ENCODE results near the gene VWF. TPM values are rescaled to one million over a fixed set of nuclear protein-coding genes. Genes with fewer than 3 reads are reported as not detected.

Gene VWF
- total and polyA plus RNA-seq, 9 donors: 47.8 to 98.6 (median 80.7) TPM

DNA sequence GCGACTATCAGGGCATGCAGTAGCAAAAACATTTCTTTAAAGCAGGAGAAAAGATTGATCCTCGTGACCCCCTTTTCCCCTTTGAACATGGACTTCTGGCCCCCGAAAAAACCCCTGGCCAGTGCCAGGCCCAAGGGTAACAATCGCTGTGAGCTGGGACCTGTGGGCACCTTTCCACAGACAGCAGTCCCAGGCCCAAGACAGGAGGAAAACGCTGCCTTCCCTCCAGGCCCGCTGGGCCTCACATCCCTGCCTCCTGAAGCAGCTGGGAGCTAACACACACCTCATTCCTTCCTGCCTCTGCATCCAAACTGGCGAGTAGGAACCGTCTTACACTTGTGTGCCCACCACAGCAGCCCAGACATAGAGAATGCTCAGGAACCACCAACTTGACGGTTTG, 1.2 kb downstream of the VWF start:
- H3K27ac ChIP-seq (ENCODE audit: low read length): peak overlapping the region; percentile 65
- H3K27me3 ChIP-seq (ENCODE audit: control insufficient read depth, insufficient read depth, low read length): no peaks in the 10 kb centered on the region
- no peak for DNase-seq
- H3K4me1 ChIP-seq (ENCODE audit: control insufficient read depth, insufficient read depth, low read length): peaks cover 17% of the 10 kb centered on the region
- peak overlapping the region; percentile 29 for H3K4me3 ChIP-seq (ENCODE audit: low read length)
- no peaks in the 10 kb centered on the region for H3K36me3 ChIP-seq (ENCODE audit: control insufficient read depth, insufficient read depth, low read length)
- no peaks in the 10 kb centered on the region for H3K9me3 ChIP-seq (replicated peaks; ENCODE audit: control insufficient read depth, low read depth, low read length)
- 67% methylated on average over 9 of the region's 9 CpGs for WGBS (ENCODE audit: insufficient coverage)

DNA sequence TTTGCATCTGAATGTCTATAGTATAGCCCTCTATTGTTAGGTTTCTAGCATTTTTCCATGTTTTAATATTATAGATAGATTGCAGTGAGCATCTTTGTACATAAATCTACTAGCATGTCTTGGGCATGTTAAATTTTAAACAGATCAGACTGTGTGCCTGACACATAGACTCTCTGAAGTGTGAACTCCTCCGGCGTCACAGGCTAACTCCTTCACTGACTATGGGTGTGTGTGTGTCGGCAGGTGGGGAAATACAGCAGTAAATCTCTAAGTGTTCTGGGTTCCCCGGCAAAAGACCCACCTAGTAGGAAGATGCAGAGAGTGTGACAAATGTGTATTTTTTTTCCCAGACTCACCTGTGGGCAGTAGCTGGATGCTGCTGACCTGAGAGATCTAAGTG, 2.3 kb downstream of the VWF start:
- H3K27me3 ChIP-seq (ENCODE audit: control insufficient read depth, insufficient read depth, low read length): no peaks in the 10 kb centered on the region
- WGBS (ENCODE audit: insufficient coverage): 100% methylated on average over 2 of the region's 4 CpGs
- no peak overlapping the region for H3K4me3 ChIP-seq (ENCODE audit: low read length)
- H3K4me1 ChIP-seq (ENCODE audit: control insufficient read depth, insufficient read depth, low read length): peaks cover 15% of the 10 kb centered on the region
- H3K9me3 ChIP-seq (replicated peaks; ENCODE audit: control insufficient read depth, low read depth, low read length): no peaks in the 10 kb centered on the region
- H3K27ac ChIP-seq (ENCODE audit: low read length): no peak overlapping the region
- no peak for DNase-seq
- no peaks in the 10 kb centered on the region for H3K36me3 ChIP-seq (ENCODE audit: control insufficient read depth, insufficient read depth, low read length)

DNA sequence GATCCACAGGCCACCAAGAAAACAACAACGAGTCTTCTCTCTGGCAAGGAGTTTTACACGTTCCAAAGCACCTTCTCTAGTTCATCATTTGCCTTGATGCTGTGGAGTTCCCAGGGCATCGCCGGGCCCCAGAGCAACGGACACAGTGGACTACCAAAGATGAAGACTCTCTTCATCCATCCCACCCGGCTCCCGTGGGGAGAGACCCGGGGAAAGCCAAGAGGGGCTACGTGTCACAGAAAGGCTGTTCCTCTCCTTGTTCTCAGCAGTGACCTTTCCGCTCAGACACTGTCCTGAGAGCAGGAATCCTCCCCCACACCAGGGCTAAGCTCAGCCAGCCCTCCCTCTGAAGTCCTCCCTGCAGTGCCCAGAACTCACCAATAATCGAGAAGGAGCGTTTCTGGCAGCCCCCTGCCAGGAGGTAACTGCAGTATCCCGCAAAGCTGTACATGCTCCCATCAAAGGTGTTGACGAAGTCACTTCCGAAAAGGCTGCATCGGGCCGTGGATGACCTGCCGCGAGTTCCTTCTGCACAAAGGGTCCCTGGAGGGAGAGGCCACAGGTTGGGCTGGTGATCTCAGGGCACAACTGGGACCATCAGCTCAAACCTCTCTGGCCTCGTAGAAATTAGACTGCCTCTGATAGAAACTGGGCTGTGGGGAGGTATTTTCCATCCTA, 3.5 kb downstream of the VWF start:
- Histone ChIP-seq H3K36me3 (ENCODE audit: control insufficient read depth, insufficient read depth, low read length) (no peaks in the 10 kb centered on the region), H3K27ac (ENCODE audit: low read length) (no peak overlapping the region), H3K27me3 (ENCODE audit: control insufficient read depth, insufficient read depth, low read length) (no peaks in the 10 kb centered on the region), H3K4me3 (ENCODE audit: low read length) (no peak overlapping the region), H3K9me3 (replicated peaks; ENCODE audit: control insufficient read depth, low read depth, low read length) (no peaks in the 10 kb centered on the region), H3K4me1 (ENCODE audit: control insufficient read depth, insufficient read depth, low read length) (peaks cover 19% of the 10 kb centered on the region)
- WGBS (ENCODE audit: insufficient coverage): 79% methylated on average over 13 of the region's 20 CpGs
- DNase-seq: no peak

DNA sequence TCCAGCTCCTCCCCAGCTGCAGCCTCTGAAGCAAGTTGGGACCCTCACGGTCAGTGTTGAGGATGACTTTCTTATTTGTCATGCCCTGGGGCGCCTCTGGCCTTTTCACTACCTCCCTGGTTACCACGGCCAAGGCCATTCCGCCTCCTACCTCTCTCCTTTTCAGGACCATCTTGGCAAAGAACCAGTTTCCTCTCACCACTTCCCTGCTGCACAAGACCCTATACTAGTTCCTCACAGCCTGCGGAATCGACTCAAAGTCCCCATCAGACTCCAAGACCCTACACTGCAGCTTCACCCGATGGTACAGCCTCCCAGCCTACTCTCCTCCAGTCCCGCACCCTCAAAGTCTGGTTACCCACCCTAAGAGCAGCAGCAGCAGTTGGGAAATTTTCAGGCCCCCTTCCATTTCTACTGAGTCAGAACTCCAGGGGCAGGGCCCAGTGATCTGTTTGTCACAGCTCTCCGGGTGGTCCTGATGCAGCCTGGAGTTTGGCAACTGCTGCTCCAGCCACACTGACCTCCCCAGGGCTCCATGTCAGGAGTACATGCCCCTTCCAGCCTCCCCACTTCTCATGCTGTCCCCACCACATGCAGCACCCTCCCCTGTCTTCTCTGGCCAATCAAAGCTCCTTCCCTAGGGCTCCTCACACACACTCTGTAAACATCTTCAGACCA, 5.4 kb downstream of the VWF start:
- Histone ChIP-seq H3K9me3 (replicated peaks; ENCODE audit: control insufficient read depth, low read depth, low read length) (no peaks in the 10 kb centered on the region), H3K36me3 (ENCODE audit: control insufficient read depth, insufficient read depth, low read length) (no peaks in the 10 kb centered on the region), H3K27ac (ENCODE audit: low read length) (no peak overlapping the region), H3K4me3 (ENCODE audit: low read length) (no peak overlapping the region), H3K27me3 (ENCODE audit: control insufficient read depth, insufficient read depth, low read length) (peaks cover 2% of the 10 kb centered on the region), H3K4me1 (ENCODE audit: control insufficient read depth, insufficient read depth, low read length) (peaks cover 9% of the 10 kb centered on the region)
- DNase-seq: no peak
- 60% methylated on average over 9 of the region's 9 CpGs for WGBS (ENCODE audit: insufficient coverage)

DNA sequence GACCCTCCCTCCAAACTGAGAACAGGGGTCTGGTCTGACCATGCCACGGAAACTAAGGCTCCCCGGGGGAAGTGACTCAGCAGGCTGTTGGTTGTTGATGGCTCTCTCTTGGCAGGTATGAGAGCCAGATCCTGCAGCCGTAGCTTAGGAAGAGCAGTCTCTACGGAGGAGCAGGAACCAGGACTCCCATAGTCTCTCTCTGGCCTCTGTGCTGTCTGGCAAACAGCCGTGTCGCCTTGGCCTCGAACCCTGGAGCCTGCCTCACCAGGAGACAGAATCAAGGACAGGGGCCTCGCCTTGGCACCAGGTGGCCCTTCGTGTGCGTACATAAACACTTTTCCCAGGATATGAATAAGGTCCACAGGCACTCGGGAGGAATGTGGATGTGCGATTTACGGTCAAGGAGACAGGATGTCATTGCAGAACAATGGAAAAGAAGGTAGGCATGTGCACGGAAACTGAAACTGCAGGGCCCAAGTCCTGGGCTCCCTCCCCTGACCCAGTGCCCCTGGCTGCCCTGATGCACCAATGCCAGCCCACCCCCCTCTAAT, 7.9 kb downstream of the VWF start:
- WGBS (ENCODE audit: insufficient coverage): 49% methylated on average over 14 of the region's 14 CpGs
- Histone ChIP-seq H3K4me3 (ENCODE audit: low read length) (no peak overlapping the region), H3K36me3 (ENCODE audit: control insufficient read depth, insufficient read depth, low read length) (no peaks in the 10 kb centered on the region), H3K9me3 (replicated peaks; ENCODE audit: control insufficient read depth, low read depth, low read length) (no peaks in the 10 kb centered on the region), H3K4me1 (ENCODE audit: control insufficient read depth, insufficient read depth, low read length) (peaks cover 9% of the 10 kb centered on the region), H3K27me3 (ENCODE audit: control insufficient read depth, insufficient read depth, low read length) (peaks cover 2% of the 10 kb centered on the region), H3K27ac (ENCODE audit: low read length) (peak overlapping the region; percentile 82)
- DNase-seq: peak; percentile 31

DNA sequence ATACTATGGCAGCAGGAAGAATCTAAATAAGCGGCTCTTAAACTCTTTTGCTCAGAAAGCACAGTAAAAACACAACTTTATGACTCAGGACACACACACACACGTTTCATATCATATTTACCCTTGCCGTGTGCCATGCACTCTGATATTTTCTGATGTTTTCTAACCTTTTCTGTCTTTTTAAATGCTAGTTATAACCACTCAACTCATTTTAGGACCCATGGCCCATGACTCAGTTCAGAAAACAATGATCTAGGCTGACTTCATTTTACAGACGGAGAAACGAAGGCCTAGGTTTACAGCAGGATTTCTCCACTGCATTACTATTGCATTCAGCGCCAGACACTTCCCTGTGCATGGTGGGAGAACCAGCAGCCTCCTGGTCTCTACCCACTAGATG, 9.1 kb downstream of the VWF start:
- Histone ChIP-seq H3K27ac (ENCODE audit: low read length) (no peak overlapping the region), H3K4me3 (ENCODE audit: low read length) (no peak overlapping the region), H3K9me3 (replicated peaks; ENCODE audit: control insufficient read depth, low read depth, low read length) (no peaks in the 10 kb centered on the region), H3K4me1 (ENCODE audit: control insufficient read depth, insufficient read depth, low read length) (peaks cover 4% of the 10 kb centered on the region), H3K36me3 (ENCODE audit: control insufficient read depth, insufficient read depth, low read length) (no peaks in the 10 kb centered on the region), H3K27me3 (ENCODE audit: control insufficient read depth, insufficient read depth, low read length) (peaks cover 2% of the 10 kb centered on the region)
- 81% methylated on average over 6 of the region's 6 CpGs for WGBS (ENCODE audit: insufficient coverage)
- DNase-seq: no peak

DNA sequence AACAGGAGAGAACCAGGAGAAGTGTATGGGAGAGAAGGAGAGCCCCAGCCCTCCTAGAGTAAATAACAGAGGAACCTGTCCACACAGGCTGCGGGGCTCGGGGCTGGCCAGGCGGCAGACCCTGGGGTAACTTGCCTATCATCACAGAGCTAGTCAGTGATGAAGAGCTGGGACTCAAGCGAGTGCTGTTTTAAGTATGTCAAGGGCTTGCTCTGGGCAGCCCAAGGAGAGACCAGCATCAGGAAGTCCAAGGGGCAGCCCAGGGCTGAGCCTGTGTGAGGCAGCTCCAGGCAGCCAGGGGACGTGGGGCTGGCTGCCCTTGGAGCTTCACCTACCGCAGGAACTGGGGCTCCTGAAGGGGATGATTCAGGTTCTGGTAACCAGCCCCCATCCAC, 10.0 kb downstream of the VWF start:
- Histone ChIP-seq H3K9me3 (replicated peaks; ENCODE audit: control insufficient read depth, low read depth, low read length) (no peaks in the 10 kb centered on the region), H3K27ac (ENCODE audit: low read length) (no peak overlapping the region), H3K4me1 (ENCODE audit: control insufficient read depth, insufficient read depth, low read length) (peaks cover 4% of the 10 kb centered on the region), H3K4me3 (ENCODE audit: low read length) (no peak overlapping the region), H3K27me3 (ENCODE audit: control insufficient read depth, insufficient read depth, low read length) (peaks cover 2% of the 10 kb centered on the region), H3K36me3 (ENCODE audit: control insufficient read depth, insufficient read depth, low read length) (no peaks in the 10 kb centered on the region)
- no peak for DNase-seq
- 91% methylated on average over 4 of the region's 6 CpGs for WGBS (ENCODE audit: insufficient coverage)

DNA sequence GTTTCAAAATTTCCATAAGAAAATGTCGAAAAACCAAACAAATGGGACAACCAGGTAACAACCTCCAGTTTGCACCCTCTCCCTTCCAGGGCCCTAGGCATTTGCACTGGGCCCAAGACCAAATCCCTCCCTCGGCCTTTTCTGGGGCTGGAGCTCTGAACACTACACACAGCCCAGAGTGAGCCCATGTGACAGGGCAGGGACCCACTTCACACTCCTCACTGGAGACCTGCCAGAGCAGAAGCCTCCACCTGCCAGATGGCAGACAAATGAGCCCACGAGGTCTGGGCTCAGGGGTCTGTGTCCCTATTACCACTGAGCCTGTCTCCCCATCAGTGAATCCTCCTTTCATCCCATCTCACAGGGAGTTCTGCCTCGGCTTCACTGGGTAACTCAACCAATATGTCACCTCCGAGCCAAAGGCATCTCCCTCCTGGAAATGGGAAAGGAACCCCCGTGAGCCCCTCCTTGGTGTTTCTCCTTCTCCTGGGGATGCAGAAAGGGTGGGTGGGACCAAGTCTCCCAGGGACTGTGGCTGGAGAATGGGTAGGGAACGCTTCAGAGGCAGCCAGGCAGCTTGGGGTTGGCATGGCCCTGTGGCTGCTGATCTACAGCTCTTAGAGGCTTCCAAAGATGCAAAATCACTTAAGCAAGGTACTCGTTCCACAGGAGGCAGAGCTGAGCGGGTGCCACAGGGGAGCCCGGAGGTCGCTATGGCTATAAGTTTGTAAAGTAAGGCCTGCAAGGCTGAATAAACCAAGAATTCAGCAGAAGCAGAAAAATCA, 10.6 kb downstream of the VWF start:
- Histone ChIP-seq H3K27ac (ENCODE audit: low read length) (no peak overlapping the region), H3K27me3 (ENCODE audit: control insufficient read depth, insufficient read depth, low read length) (peaks cover 2% of the 10 kb centered on the region), H3K4me3 (ENCODE audit: low read length) (no peak overlapping the region), H3K4me1 (ENCODE audit: control insufficient read depth, insufficient read depth, low read length) (peaks cover 4% of the 10 kb centered on the region), H3K9me3 (replicated peaks; ENCODE audit: control insufficient read depth, low read depth, low read length) (no peaks in the 10 kb centered on the region), H3K36me3 (ENCODE audit: control insufficient read depth, insufficient read depth, low read length) (no peaks in the 10 kb centered on the region)
- DNase-seq: no peak
- WGBS (ENCODE audit: insufficient coverage): 72% methylated on average over 3 of the region's 11 CpGs

DNA sequence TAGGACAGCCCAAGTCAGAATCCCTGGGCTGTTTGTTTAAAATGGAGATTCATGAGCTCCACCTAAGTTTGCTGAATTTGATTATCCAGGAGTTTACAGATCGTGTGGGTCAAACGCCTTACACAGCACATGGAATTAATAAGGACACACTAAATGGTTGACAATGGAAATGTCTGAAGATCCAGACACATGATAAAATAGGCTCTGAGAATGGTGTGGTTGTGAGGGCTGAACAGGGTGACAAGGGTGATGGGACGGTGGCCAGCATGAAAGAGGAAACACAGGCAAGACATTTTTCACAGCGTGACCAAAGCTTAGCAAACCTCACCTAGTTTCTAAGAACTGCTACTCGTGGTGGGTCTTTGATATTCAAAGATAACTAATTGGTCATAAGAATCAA, 12.5 kb downstream of the VWF start:
- Histone ChIP-seq H3K27me3 (ENCODE audit: control insufficient read depth, insufficient read depth, low read length) (peaks cover 2% of the 10 kb centered on the region), H3K36me3 (ENCODE audit: control insufficient read depth, insufficient read depth, low read length) (no peaks in the 10 kb centered on the region), H3K4me3 (ENCODE audit: low read length) (no peak overlapping the region), H3K27ac (ENCODE audit: low read length) (no peak overlapping the region), H3K4me1 (ENCODE audit: control insufficient read depth, insufficient read depth, low read length) (peaks cover 4% of the 10 kb centered on the region), H3K9me3 (replicated peaks; ENCODE audit: control insufficient read depth, low read depth, low read length) (no peaks in the 10 kb centered on the region)
- DNase-seq: no peak
- no CpG with 5 or more reads among the region's 5 CpGs for WGBS (ENCODE audit: insufficient coverage)

DNA sequence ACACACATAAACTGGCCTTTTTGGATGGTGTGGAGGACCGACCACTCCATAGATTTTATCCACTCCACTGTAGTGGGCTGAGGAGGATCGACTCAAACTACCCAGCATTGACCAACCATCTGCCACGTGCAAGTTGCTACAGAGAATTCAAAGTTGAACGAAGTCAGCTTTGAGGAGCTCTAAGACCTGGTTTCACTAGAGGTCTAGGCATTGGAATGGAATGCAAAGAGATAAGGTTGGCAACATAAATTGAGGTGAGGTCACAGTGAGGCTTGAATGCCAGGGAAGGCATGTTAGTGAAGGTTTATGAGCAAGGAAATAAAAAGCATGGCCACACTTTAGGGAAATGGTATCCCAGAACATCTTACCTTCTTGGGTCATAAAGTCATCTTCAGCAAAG, 14.5 kb downstream of the VWF start:
- Histone ChIP-seq H3K27ac (ENCODE audit: low read length) (no peak overlapping the region), H3K4me1 (ENCODE audit: control insufficient read depth, insufficient read depth, low read length) (no peaks in the 10 kb centered on the region), H3K9me3 (replicated peaks; ENCODE audit: control insufficient read depth, low read depth, low read length) (no peaks in the 10 kb centered on the region), H3K27me3 (ENCODE audit: control insufficient read depth, insufficient read depth, low read length) (peaks cover 2% of the 10 kb centered on the region), H3K4me3 (ENCODE audit: low read length) (no peak overlapping the region), H3K36me3 (ENCODE audit: control insufficient read depth, insufficient read depth, low read length) (no peaks in the 10 kb centered on the region)
- no peak for DNase-seq
- 90% methylated on average over 3 of the region's 4 CpGs for WGBS (ENCODE audit: insufficient coverage)

Measured in muscle of leg (tissue), 11 donors.